A549 treated with AZD2906 at 1 μM for 4 hours (cell line): Measurements from ENCODE around the gene POLR2E. TPM values are rescaled to one million over a fixed set of nuclear protein-coding genes. Genes with fewer than 3 reads are reported as not detected.

ENCODE experiments used
- total RNA-seq: library from RNA; stranded (reverse); fragments of 200-300 nt; extraction: Qiagen RNA extraction; gene quantifications from 5 replicates; pipeline ENCODE4 v1.2.3, GENCODE V29; 2022

Gene POLR2E
- 193 to 258 TPM (median 237 TPM) in 5 replicates for total RNA-seq

DNA sequence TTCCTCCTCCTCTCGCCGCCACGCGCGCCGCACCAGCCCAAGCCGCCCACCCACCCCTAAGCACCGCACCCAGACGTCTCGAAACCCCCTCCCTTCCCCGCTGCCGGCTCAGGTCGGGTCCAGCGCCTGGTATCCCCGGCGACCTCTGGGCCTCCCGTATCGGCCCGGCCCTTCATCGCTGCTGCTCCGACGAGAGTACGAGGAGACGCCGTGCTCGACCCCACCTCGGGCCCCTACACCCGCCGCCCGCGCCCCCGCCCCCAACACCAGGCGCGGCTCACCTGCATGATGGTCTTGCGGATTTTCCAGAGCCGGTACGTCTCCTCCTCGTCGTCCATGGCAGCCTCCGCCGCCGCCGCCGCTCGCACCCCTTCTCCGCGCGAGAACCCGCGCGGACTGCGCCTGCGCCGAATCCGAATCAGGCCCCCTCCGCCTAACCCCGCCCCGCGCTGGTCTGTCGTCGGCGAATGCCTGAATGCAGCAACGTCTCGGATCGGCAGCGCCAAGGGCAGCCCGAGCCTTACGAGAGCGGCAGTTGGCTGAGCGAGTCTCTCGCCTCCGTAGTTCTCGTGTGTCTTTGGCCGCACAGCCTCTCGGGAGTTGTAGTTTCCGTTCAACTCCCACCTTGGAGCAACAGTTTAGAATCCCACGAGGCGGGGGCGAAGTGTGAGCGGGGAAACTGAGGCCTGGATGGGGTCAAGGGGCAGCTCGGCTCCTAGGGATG lies at the start of gene POLR2E:
Gene POLR2E (minus strand): TSS at position 398 of the 724 bp plus-strand sequence. CDS start 60 bp downstream, at position 338.

GRCh38 chr19:1103708-1104310 lies 8.6 kb upstream of the POLR2E start, which contains the start of gene GPX4:
Gene GPX4, plus strand, starts transcription at chr19:1103994. Its CDS starts 50 bp downstream, at chr19:1104044.

GRCh38 chr19:1066748-1067340 lies 28.3 kb downstream of the POLR2E start, which contains the start of gene ARHGAP45:
Gene ARHGAP45, plus strand, starts transcription at chr19:1067167. Its CDS starts 239 bp downstream, at chr19:1067406.

DNA sequence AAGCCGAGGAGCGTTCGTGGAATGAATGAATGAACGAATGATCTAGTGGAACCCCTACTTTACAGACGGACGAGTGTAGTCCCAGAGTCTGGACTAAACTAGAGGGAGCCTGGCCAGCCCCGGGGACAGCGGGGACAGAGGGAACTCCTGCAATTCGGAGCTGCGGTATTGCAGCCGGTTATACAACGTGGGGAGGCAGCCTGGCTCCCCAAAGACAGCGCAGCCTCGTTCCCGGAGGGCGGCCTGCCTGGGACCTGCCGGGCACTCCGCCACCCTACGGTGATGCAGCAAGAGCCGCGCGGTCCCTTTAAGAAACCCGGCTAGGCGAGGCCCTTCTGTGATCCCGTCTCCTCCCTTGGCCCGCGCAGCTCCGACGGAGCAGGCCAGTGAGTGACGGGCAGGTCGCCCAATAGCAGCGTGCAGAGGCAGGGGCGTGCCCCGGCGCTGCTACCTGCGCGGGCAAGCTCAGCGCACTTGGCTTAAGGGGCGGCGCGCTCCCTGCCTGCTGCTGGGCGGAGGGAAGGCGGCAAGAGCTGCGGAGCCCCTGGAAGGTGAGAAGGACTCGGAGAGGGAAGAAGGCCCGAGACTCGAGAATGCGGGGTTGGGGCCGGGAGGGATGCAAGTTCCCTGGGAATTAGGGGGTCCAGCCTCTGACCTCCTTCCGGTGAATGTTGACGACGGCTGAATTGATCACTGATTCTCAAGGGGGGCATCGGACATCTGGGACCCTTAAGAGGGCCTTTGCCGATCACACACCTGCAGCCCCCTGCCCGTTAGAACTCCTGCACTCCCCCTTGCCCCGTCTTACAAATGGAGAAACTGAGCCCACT lies 55.3 kb downstream of the POLR2E start, which contains the start of gene ABCA7:
Gene ABCA7 (plus strand): TSS at position 462 of the 830 bp plus-strand sequence. CDS start 1,255 bp downstream, outside the sequence.

Other genes starting within 250 kb of the POLR2E start
- gene ELANE, start 243.1 kb downstream of the POLR2E start, total RNA-seq, result 0.14 to 0.23 TPM (median 0.16 TPM) in 5 replicates
- 10.6 to 25.0 TPM (median 22.7 TPM) in 5 replicates for gene CFD, start 235.7 kb downstream of the POLR2E start, total RNA-seq
- 14.3 to 26.1 TPM (median 24.5 TPM) in 5 replicates for gene MED16, start 202.2 kb downstream of the POLR2E start, total RNA-seq
- not detected in 5 replicates for gene RNU6-9, start 201.9 kb downstream of the POLR2E start, total RNA-seq
- 28.8 to 39.9 TPM (median 38.1 TPM) in 5 replicates for gene R3HDM4, start 182.2 kb downstream of the POLR2E start, total RNA-seq
- 0.25 to 0.48 TPM (median 0.41 TPM) in 5 replicates for gene KISS1R, start 178.0 kb downstream of the POLR2E start, total RNA-seq
- 3.8 to 6.8 TPM (median 5.1 TPM) in 5 replicates for gene ARID3A, start 169.3 kb downstream of the POLR2E start, total RNA-seq
- 48.2 to 72.0 TPM (median 68.3 TPM) in 5 replicates for gene WDR18, start 111.0 kb downstream of the POLR2E start, total RNA-seq
- gene GRIN3B, start 95.0 kb downstream of the POLR2E start, total RNA-seq, result 2.5 to 3.5 TPM (median 3.2 TPM) in 5 replicates
- gene TMEM259, start 74.3 kb downstream of the POLR2E start, total RNA-seq, result 80.7 to 142 TPM (median 126 TPM) in 5 replicates
- gene RNU6-2, start 73.9 kb downstream of the POLR2E start, total RNA-seq, result not detected in 5 replicates
- gene CNN2, start 68.8 kb downstream of the POLR2E start, total RNA-seq, result 77.2 to 98.9 TPM (median 91.0 TPM) in 5 replicates
- gene ABCA7, start 55.3 kb downstream of the POLR2E start, total RNA-seq, result 13.3 to 21.7 TPM (median 16.4 TPM) in 5 replicates
- gene ARHGAP45, start 28.2 kb downstream of the POLR2E start, total RNA-seq, result 2.8 to 5.5 TPM (median 5.4 TPM) in 5 replicates
- 415 to 542 TPM (median 517 TPM) in 5 replicates for gene GPX4, start 8.6 kb upstream of the POLR2E start, total RNA-seq
- 22.2 to 34.9 TPM (median 32.9 TPM) in 5 replicates for gene SBNO2, start 78.9 kb upstream of the POLR2E start, total RNA-seq
- gene STK11, start 110.4 kb upstream of the POLR2E start, total RNA-seq, result 32.1 to 38.5 TPM (median 36.4 TPM) in 5 replicates
- 2.7 to 5.1 TPM (median 4.3 TPM) in 5 replicates for gene CBARP, start 142.6 kb upstream of the POLR2E start, total RNA-seq
- 80.5 to 189 TPM (median 176 TPM) in 5 replicates for gene ATP5F1D, start 146.4 kb upstream of the POLR2E start, total RNA-seq
- 50.1 to 57.1 TPM (median 55.1 TPM) in 5 replicates for gene MIDN, start 153.2 kb upstream of the POLR2E start, total RNA-seq
- gene CIRBP, start 174.0 kb upstream of the POLR2E start, total RNA-seq, result 92.3 to 213 TPM (median 104 TPM) in 5 replicates
- gene FAM174C, start 180.2 kb upstream of the POLR2E start, total RNA-seq, result 45.2 to 91.9 TPM (median 83.0 TPM) in 5 replicates
- gene EFNA2, start 190.5 kb upstream of the POLR2E start, total RNA-seq, result 1.2 to 2.5 TPM (median 2.3 TPM) in 5 replicates